Anterior cingulate cortex (tissue), 58 donors: ENCODE measurements around the gene PLCXD3.
"Not testable (repeated sequence)": the region's sequence is repeated elsewhere in the genome, so short reads cannot be mapped to it uniquely, and the experiment has no call there.

Source experiments
- DNase-seq, 58 donors: peaks; one replicate each; lab custom pipeline; 2025; lab: John Stamatoyannopoulos, UW

The PLCXD3 gene

DNA sequence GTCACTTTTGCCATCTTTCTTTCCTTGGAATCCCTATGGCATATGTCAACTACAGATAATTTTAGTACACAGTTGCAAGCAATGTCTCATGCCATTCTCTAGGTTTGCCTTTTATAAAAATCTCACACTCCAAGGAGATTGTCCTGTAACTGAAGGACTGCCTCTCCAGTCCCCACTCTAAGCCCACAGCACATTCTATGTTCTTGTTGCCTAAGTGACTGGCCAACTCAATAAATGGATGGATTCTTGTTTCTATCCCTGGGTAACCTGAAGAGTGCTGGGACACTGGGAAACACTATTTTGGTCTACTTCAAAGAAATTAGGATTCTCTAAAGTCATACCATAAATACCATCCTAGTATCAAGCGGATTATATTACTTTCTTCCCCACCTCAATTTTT, 145.0 kb downstream of the PLCXD3 start:
- DNase-seq: no peak

DNA sequence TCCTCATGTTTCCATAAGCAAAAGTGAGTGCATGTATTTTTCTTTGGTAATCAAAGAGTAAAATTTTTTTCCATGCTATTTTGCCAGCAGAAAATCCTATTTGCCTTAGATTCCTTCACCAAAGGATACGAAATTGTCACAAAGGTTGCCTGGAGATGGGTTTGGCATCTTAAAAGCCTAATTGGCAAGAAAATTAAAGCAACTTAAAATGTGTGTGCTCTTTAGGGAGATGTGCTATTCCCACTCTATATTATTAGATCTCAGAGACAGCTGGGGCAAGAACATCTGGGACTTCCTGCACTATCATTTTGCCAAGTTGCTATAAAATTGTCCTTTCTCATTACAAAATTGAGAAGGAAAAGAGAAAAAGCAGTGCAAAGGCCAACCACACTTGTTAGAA, 146.1 kb downstream of the PLCXD3 start:
- peak in 1 of 58 donors; percentile 9 for DNase-seq

DNA sequence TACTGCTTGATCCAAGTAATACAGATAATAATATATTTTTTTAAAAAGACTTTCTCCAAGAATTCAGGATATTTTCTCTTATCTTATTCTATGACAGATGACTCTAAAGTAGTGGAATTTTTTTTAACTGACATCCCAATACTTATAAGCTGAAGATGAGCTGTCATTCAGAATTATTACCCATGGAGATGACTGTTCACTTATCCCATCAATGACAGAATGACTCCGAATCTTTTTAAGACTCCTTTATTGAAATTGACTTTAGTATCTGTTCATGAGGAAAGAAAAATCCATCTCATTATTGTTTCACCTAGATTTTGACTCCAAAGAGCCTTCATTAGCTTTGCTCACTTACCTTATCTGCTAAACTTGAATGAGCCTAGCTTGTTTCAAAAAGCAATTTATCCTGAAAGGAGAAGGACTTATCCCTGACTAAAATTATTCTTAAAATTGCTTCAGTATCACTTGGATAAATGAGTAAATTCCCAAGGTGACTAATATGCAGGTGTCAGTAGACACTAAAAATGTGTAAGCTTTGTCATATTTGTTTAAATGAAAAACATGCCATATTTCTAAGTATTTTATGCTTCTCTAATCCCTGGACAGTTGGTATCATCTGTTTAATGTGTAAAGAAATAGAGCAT, 146.9 kb downstream of the PLCXD3 start:
- no peak for DNase-seq

DNA sequence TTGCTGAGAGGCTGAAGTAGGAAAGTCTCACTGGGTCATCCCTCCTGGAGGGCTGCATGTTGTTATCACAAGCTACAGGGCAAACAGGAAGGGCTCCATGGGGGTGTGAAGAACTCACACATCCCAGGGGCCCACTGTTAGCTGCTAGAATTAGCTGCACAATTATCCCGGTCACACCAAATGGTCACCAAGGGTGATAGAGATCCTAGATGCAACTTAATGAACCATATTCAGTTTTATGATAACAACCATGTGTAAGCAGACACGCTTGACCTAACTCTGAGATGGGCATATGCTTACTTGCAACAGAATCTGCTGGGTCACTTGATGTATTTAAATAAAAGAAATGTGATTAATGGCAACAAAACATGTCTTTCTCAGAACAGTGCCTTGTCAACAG, 153.6 kb downstream of the PLCXD3 start:
- DNase-seq: no peak

DNA sequence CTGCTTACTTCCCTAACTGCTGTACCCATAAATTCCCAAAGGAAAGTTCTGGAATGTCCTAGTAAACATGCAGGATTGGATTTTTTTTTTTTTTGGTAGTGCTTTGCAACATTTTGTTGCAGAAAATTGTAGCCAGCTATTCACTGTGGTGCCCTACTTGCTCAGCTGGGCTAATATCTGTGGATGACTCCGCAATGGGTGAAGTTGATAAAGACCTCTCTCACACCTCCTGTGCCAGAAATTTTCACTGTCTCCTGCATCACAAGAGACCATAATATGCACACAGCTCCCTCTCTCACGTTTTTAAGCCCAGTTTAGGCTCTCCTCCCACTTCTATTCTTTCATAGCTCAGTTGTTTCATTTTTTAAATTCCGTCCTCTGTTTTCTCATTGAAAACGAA, 160.6 kb downstream of the PLCXD3 start:
- no peak for DNase-seq

DNA sequence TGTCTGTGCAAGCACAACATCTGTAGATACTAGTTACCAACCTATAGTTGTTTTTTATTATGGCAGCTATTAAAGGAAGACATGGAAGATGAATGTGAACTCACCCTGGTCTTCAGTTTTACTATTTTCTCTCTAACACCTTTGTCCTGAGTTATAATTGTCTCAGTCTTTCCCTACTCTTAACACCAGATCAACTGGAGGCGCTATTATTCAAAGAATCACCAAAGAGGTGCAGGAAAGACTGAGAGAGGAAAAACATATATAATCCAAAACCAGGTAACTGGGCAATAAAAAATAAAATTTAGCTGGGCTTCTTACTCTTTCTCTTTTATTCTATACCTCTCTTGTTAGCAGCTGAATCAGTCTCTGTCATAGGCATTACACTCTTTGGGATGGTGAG, 162.8 kb downstream of the PLCXD3 start:
- DNase-seq: no peak

DNA sequence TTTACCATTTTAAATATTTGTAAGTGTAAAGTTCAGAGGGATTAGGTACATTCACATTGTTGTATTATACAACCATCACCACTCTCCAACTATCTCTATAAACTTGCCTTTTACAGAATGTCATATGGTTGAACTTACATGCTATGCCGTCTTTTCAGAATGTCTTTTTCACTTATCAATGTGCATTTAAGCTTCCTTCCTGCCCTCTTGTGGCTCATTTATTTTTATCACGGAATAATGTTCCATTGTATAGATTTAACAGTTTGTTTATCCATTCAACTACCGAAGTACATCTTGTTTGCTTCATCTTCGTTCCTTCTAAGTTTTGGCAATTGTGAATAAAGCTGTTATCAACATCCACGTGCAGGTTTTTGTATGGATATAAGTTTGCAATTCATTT, 163.8 kb downstream of the PLCXD3 start:
- no peak for DNase-seq

DNA sequence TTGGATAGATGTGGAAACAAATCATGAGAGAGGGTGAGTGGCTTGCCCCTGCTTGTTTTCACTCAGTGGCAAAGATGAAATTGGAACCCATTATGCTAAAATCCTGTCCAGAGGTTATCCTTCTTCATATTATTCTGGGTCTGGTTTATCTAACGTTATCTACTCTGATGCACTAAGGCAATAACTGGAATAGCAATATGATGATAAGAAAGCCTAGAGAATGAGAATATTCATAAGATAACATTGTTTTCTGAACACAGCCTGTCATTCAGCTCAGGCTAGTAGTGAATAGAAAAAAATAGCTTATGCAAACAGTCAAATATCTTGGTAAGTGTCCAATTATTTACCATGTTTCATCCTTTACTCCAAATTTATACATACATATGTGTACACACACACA, 165.1 kb downstream of the PLCXD3 start:
- no peak for DNase-seq

DNA sequence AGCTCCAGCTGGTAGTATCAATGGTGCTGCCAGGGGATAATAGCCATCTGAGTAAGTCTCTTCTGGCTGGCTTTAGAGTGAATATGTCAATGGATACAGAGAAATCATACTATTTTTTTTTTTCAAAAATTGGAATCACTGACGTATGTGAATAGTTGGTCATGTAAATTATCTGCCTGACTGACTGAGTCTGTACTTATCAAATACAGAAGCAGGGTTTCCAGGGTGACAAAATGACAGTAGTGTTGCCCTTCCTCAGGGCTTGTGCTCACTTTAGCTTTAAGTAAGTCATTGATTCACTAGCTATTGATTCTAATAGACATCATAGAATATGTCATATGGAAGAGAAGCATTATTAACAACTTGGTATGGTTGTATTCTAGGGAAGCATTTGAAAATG, 171.1 kb downstream of the PLCXD3 start:
- DNase-seq: no peak

DNA sequence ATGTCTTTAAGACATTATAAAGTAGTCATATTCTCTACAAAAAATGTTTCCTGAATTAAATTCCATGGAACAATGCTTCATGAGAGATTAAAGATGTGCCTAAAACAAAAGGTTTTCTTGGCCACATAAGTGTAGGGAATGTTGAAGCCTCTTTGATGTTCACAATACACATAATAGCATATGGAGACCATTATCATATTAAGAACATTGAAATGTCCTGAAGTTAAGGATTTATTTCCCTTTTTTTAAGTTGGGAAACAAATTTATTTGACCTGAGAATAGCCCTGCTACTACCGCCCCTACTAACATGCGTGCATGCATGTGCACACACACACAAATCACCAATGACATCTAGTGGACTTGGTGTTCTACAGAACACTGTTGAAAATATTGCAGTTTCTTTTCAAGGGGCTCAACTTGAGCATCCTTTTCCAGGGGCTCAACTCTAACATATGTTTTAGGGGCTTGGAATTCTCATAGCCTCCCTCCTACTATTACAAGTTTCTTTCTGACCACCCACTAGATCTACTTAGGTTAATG, 172.2 kb downstream of the PLCXD3 start:
- peak in 1 of 58 donors; percentile 4 for DNase-seq

DNA sequence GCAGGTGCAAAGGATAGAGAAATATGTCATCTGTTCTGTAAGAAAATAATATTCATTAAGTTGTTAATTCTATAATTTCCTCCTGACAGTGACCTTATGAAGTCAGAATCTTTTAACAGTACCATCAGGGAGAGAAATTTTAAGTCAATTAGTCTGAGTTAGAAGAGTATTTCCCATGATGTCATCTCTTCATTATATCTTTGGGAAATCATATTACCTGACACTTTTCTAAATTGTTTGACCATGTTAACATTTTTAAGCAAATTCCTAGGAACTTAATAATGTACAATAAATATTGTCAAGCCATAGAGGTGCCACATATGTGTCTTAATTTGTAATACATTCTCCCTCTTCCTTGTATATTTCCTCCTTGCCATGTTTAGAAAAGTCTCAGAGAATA, 172.7 kb downstream of the PLCXD3 start:
- DNase-seq: no peak

DNA sequence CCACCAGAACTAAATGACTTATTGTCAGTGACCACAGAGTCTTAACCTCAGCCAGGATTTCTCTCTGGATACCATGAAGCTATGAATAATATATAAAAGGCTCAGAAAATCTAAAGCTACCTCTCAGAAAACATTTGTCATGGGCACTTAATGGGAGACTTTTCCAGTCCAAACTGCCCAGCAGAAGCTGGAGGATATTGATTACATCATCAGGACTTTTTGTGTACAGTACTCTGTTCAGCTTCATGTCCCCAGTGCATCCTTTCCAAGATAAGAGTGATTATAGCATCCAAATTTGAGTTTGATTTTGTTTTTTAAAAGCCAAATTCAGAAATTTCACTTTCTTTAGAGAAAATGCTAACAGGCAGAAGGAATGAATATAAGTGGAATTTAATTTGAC, 173.2 kb downstream of the PLCXD3 start:
- DNase-seq: no peak

DNA sequence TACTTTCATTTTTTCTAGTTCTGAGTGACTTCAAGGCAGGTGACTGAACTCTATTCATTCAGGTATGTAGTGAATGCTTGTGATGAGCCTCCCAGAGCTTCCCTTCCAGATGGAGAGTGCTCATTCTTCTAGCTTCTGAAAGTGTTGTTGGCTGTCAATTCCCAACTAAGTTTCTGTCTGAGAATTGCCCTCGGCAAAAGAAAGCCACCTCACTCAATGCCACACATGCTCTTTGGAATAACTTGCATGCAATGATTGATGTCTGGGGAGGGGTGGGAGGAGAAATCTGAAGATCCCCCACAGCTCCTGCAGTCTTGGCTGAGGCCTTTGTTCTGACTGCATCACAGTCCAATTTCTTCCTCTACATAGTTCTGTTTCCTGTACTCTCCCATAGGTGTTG, 173.9 kb downstream of the PLCXD3 start:
- no peak for DNase-seq

DNA sequence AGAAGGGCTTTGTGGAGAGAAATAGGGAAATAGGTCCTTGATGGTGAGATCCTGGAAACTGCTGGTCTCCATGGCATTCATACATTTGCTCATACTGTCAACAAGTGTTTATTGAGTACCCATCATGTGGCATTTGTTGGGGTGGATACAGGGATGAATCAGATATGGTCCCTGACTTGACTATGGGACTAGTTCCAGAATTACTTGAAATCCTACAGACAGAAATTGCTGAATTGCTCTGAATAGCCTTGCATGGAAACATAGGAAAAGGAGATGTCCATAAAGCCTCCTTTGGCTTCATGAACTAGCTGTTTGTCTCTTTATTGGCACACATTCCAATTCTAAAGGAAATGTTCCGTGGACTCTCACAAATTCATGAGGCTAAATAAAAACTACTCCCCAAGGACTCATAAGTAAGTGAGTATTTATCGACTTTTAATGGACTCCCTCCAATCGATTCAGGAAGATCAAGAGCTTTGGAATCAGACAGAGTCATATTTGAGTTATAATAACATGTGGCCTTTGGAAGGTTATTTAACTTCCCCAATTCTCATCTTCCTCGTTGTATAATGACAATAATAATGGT, 174.7 kb downstream of the PLCXD3 start:
- DNase-seq: no peak

DNA sequence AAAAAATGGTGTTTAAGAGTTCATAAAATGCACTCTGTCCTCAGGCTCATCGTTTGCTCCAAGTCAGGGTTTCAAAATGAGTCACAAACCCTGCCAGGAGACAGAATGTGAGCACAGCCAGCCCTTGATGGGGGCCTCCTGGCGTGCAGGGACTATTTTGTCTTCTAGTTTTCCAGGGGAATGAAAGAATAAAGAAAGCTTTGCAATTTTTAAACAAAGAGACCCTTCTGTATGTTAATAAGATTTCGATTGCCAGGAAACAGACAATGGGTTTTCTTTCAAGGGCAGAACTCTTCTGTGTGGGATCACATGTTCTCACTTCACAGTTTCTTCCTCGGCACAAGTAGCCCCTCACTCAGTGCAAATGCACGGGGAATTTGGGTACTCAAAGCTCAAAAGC, 175.6 kb downstream of the PLCXD3 start:
- peak in 29 of 58 donors; percentile 1 to 80 (median 27) for DNase-seq

DNA sequence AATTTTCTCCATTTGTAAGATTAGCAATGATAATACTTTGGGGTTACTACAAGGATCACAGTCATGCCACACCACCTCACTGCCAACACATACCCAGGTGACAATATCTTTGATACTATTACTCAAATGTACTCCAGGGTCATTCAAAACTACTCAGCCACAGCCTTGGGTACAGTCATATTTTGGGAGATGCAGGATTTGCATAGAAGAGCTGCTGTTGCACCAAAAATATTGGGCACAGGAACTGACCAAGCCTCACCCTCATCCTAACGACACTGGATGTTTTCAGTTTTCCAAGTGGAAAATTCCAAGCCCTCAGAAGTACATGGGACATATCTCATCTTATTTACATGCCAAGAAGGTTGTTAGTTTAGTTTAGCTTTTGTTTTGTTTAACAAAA, 176.2 kb downstream of the PLCXD3 start:
- DNase-seq: no peak

DNA sequence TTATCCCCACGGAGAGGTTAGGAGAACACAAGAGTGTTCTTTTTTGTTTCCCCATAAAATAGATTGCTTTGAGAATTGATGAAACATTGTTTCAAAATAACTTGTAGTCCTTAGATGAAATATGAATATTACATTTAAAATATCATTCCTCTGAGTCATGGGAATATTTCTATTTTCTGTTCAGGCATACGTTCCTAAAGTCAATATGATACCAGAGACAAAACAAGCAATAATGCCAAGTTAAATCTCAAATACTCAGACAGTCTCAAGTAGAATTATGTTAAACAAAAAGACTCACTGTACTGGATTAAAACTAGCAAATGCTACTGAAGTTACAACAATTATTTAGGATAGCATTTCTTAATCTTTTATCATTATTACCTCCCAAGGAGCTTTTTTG, 185.3 kb downstream of the PLCXD3 start:
- DNase-seq: no peak

DNA sequence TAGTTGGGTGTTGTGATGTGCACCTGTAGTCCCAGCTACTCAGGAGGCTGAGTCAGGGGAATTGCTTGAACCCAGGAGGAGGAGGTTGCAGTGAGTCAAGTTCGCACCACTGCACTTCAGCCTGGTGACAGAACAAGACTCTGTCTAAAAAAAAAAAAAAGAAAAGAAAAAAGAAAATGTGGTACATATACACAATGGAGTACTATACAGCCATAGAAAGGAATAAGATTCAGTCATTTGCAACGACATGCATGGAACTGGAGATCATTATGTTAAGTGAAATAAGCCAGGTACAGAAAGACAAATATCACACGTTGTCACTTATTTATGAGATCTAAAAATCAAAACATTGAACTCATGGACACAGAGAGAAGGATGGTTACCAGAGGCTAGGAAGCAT, 187.6 kb downstream of the PLCXD3 start:
- not testable (repeated sequence) for DNase-seq

DNA sequence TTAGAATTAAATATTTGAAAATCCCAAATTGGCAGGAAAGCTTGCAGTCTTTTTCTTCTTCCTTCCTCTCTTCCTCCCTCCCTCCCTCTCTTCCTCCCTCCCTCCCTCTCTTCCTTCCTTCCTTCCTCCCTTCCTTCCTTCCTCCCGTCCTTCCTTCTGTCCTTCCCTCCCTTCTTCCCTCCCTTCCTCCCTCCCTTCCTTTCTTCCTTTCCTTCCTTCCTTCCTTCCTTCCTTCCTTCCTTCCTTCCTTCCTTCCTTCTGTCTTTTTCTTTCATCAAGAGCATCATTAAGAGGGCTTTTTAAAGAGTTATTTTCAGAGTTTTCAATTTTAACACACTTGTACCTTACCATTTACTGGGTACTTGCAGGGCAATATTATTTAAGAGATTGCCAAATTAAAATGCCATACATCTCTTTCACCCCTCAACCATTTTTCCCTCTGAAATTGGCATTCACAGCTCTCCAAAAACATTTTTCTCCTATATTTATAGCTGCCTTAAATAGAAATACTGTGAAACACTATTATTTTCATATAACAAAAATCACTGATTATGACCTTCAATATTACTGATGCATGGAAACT, 197.8 kb downstream of the PLCXD3 start:
- no peak for DNase-seq

DNA sequence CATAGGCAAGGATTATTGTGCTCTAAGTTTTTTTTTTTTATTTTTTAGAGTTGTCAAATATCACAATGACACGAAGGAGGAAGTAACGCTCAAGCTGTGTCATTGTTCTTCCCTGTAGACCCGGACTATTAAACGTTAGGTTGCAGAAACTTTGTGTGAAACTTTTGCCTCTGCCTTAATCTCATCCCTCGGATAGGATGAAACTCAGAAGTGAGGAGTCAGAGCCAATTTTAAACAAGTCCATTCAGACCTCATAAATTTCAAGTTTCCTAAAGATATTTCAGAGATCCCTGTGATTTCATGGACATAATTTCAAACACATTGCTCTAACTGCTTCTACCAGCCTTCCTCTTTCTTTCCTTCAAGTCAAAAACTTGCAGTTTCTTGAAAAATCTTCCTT, 198.3 kb downstream of the PLCXD3 start:
- no peak for DNase-seq

DNA sequence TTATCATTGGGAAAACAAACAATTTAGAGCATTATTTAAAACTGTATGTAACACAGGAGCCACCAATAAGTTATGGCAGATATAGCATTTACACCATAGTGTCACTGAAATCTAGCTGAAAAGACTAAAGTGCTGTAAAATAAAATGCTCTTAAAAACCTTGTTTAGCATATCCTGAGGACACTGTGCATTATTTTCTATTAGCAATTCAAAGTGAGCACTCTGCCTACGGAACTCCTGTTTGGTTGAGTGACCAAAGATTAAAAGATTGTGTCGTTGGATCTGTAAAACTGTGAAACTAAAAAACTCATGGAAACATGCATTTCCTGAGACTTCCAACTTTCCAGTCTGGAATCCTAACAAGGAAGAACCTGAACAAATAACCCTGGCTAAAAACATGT, 201.1 kb downstream of the PLCXD3 start:
- no peak for DNase-seq

DNA sequence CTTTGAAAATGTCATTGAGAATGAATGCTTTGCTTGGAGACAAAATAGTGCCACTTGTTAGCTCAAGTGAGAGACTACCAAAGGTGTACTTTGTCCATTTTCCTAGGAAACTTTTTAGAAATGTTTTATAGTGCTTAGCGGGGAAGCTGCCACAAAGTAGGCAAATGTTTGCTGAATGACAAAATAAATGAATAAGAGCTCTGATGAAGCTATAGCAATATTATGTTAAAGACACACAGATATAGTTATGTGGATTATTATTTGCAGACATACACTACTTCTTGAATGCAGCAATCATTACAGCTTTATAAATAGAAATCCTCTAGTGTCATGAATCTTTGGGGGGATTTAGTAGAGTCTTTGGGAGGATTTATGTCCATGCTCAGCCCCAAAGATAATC, 204.4 kb downstream of the PLCXD3 start:
- no peak for DNase-seq
